ENCODE results near the gene IMPA2.

Gene IMPA2

GRCh38 chr18:11992096-11992790, 10.9 kb downstream of the IMPA2 start:
- Histone ChIP-seq H3K9me3 (ENCODE audit: insufficient read depth, low read depth, low read length) (no peaks in the 10 kb centered on the region), H3K27me3 (ENCODE audit: insufficient read depth, low read length, poor library complexity, severe bottlenecking) (no peaks in the 10 kb centered on the region), H2AFZ (ENCODE audit: low read length) (no peak overlapping the region), H4K20me1 (ENCODE audit: insufficient read depth, low read length, poor library complexity, severe bottlenecking) (no peaks in the 10 kb centered on the region), H3F3A (ENCODE audit: low read depth) (no peaks in the 10 kb centered on the region), H3K36me3 (ENCODE audit: insufficient read depth, low read length) (no peaks in the 10 kb centered on the region), H3K9ac (ENCODE audit: low read depth, low read length, poor library complexity, severe bottlenecking) (no peak overlapping the region), H3K9me2 (replicated peaks; ENCODE audit: low read depth, low read length) (no peaks in the 10 kb centered on the region), H3K4me3 (ENCODE audit: low read length, poor library complexity, severe bottlenecking) (no peak overlapping the region), H3K4me2 (ENCODE audit: low read depth, low read length, poor library complexity, severe bottlenecking) (no peak overlapping the region), H3K79me2 (ENCODE audit: insufficient read depth, low read length) (no peaks in the 10 kb centered on the region), H3K4me1 (ENCODE audit: insufficient read depth, low read length, poor library complexity, severe bottlenecking) (peaks cover 7% of the 10 kb centered on the region)
- no peak for TF ChIP-seq EZH2phosphoT487 (IDR thresholded peaks at IDR 0.05; ENCODE audit: borderline replicate concordance)
- TF ChIP-seq, protein P1, sequence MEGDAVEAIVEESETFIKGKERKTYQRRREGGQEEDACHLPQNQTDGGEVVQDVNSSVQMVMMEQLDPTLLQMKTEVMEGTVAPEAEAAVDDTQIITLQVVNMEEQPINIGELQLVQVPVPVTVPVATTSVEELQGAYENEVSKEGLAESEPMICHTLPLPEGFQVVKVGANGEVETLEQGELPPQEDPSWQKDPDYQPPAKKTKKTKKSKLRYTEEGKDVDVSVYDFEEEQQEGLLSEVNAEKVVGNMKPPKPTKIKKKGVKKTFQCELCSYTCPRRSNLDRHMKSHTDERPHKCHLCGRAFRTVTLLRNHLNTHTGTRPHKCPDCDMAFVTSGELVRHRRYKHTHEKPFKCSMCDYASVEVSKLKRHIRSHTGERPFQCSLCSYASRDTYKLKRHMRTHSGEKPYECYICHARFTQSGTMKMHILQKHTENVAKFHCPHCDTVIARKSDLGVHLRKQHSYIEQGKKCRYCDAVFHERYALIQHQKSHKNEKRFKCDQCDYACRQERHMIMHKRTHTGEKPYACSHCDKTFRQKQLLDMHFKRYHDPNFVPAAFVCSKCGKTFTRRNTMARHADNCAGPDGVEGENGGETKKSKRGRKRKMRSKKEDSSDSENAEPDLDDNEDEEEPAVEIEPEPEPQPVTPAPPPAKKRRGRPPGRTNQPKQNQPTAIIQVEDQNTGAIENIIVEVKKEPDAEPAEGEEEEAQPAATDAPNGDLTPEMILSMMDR (conservative IDR thresholded peaks at IDR 0.05; ENCODE audit: low read length), result no peak

- no peak overlapping the region for H2AFZ ChIP-seq (ENCODE audit: low read length)
- H3K4me3 ChIP-seq (ENCODE audit: low read length, poor library complexity, severe bottlenecking), result no peak overlapping the region
- no peaks in the 10 kb centered on the region for H4K20me1 ChIP-seq (ENCODE audit: insufficient read depth, low read length, poor library complexity, severe bottlenecking)
- peaks cover 7% of the 10 kb centered on the region for H3K4me1 ChIP-seq (ENCODE audit: insufficient read depth, low read length, poor library complexity, severe bottlenecking)
- H3F3A ChIP-seq (ENCODE audit: low read depth), result no peaks in the 10 kb centered on the region
- no peaks in the 10 kb centered on the region for H3K36me3 ChIP-seq (ENCODE audit: insufficient read depth, low read length)
- no peaks in the 10 kb centered on the region for H3K9me2 ChIP-seq (replicated peaks; ENCODE audit: low read depth, low read length)
- H3K9ac ChIP-seq (ENCODE audit: low read depth, low read length, poor library complexity, severe bottlenecking), result no peak overlapping the region
- no peaks in the 10 kb centered on the region for H3K27me3 ChIP-seq (ENCODE audit: insufficient read depth, low read length, poor library complexity, severe bottlenecking)
- no peaks in the 10 kb centered on the region for H3K9me3 ChIP-seq (ENCODE audit: insufficient read depth, low read depth, low read length)
- H3K4me2 ChIP-seq (ENCODE audit: low read depth, low read length, poor library complexity, severe bottlenecking), result no peak overlapping the region
- TF ChIP-seq EZH2phosphoT487 (IDR thresholded peaks at IDR 0.05; ENCODE audit: borderline replicate concordance), result no peak
- TF ChIP-seq, protein P1 (conservative IDR thresholded peaks at IDR 0.05; ENCODE audit: low read length), result no peak
- no peaks in the 10 kb centered on the region for H3K79me2 ChIP-seq (ENCODE audit: insufficient read depth, low read length)
These were observed 12.1 kb downstream of the IMPA2 start for GRCh38 chr18:11993264-11993916.

GRCh38 chr18:11994336-11994702, 13.0 kb downstream of the IMPA2 start:
- Histone ChIP-seq H2AFZ (ENCODE audit: low read length) (no peak overlapping the region), H3F3A (ENCODE audit: low read depth) (no peaks in the 10 kb centered on the region), H3K9me3 (ENCODE audit: insufficient read depth, low read depth, low read length) (no peaks in the 10 kb centered on the region), H4K20me1 (ENCODE audit: insufficient read depth, low read length, poor library complexity, severe bottlenecking) (no peaks in the 10 kb centered on the region), H3K4me2 (ENCODE audit: low read depth, low read length, poor library complexity, severe bottlenecking) (no peak overlapping the region), H3K9me2 (replicated peaks; ENCODE audit: low read depth, low read length) (no peaks in the 10 kb centered on the region), H3K4me3 (ENCODE audit: low read length, poor library complexity, severe bottlenecking) (no peak overlapping the region), H3K9ac (ENCODE audit: low read depth, low read length, poor library complexity, severe bottlenecking) (no peak overlapping the region), H3K36me3 (ENCODE audit: insufficient read depth, low read length) (no peaks in the 10 kb centered on the region), H3K27me3 (ENCODE audit: insufficient read depth, low read length, poor library complexity, severe bottlenecking) (no peaks in the 10 kb centered on the region), H3K79me2 (ENCODE audit: insufficient read depth, low read length) (no peaks in the 10 kb centered on the region), H3K4me1 (ENCODE audit: insufficient read depth, low read length, poor library complexity, severe bottlenecking) (peaks cover 7% of the 10 kb centered on the region)
- TF ChIP-seq EZH2phosphoT487 (IDR thresholded peaks at IDR 0.05; ENCODE audit: borderline replicate concordance), result no peak
- TF ChIP-seq, protein P1 (conservative IDR thresholded peaks at IDR 0.05; ENCODE audit: low read length), result no peak
